H9 (cell line): ENCODE measurements around the gene CDH26. TPM values are rescaled to one million over a fixed set of nuclear protein-coding genes. Genes with fewer than 3 reads are reported as not detected.

ENCODE experiments used
- DNase-seq: peaks from one replicate; pipeline ENCODE4 v3.0.0-alpha.2; 2017
- H2AFZ ChIP-seq: one replicate; pipeline ENCODE4 v1.6.1; 2013; ENCODE audit warnings: mild to moderate bottlenecking, low read length, control low read depth, moderate library complexity
- H2AK5ac ChIP-seq: 2 replicates; pipeline ENCODE4 v1.6.1; 2013; ENCODE audit warnings: low read length, control low read depth, mixed read lengths; ENCODE audit not compliant: insufficient read length
- H2BK120ac ChIP-seq: one replicate; pipeline ENCODE4 v1.6.1; 2013; ENCODE audit warnings: low read depth, mild to moderate bottlenecking, low read length, control low read depth, inconsistent platforms; ENCODE audit not compliant: poor library complexity, severe bottlenecking
- H2BK12ac ChIP-seq: 2 replicates; pipeline ENCODE4 v1.6.1; 2013; ENCODE audit warnings: low read length, control low read depth, mixed read lengths, low read depth; ENCODE audit not compliant: insufficient read length
- H2BK15ac ChIP-seq: 2 replicates; pipeline ENCODE4 v1.6.1; 2013; ENCODE audit warnings: low read depth, low read length, control low read depth
- H2BK20ac ChIP-seq: one replicate; pipeline ENCODE4 v1.6.1; 2013; ENCODE audit warnings: low read depth, mild to moderate bottlenecking, low read length, control low read depth, inconsistent platforms; ENCODE audit not compliant: poor library complexity, severe bottlenecking
- H2BK5ac ChIP-seq: 2 replicates; pipeline ENCODE4 v1.6.1; 2013; ENCODE audit warnings: low read length, control low read depth, mixed read lengths; ENCODE audit not compliant: insufficient read length
- H3K14ac ChIP-seq: 2 replicates; pipeline ENCODE4 v1.6.1; 2013; ENCODE audit warnings: low read length, control low read depth; ENCODE audit not compliant: insufficient read depth
- H3K18ac ChIP-seq: 2 replicates; pipeline ENCODE4 v1.6.1; 2013; ENCODE audit warnings: low read depth, mild to moderate bottlenecking, mixed read lengths, low read length, control low read depth; ENCODE audit not compliant: insufficient read length
- H3K23ac ChIP-seq: 2 replicates; pipeline ENCODE4 v1.6.1; 2013; ENCODE audit warnings: low read length, control low read depth, mixed read lengths, low read depth; ENCODE audit not compliant: insufficient read length
- H3K23me2 ChIP-seq: 2 replicates; pipeline ENCODE4 v1.6.1; 2013; ENCODE audit warnings: low read depth, mild to moderate bottlenecking, mixed read lengths, low read length, control low read depth; ENCODE audit not compliant: insufficient read length, poor library complexity, severe bottlenecking
- H3K27ac ChIP-seq: 2 replicates; pipeline ENCODE4 v1.5.1; 2013; ENCODE audit warnings: low read length, control low read depth, mixed read lengths, low read depth; ENCODE audit not compliant: insufficient read length
- H3K27me3 ChIP-seq: 2 replicates; pipeline ENCODE4 v1.6.1; 2013; ENCODE audit warnings: low read length, control low read depth, inconsistent platforms; ENCODE audit not compliant: insufficient read depth
- H3K4ac ChIP-seq: 2 replicates; pipeline ENCODE4 v1.6.1; 2013; ENCODE audit warnings: low read depth, mild to moderate bottlenecking, control low read depth, inconsistent platforms, low read length, moderate library complexity
- H3K4me1 ChIP-seq: 2 replicates; pipeline ENCODE4 v1.6.1; 2013; ENCODE audit warnings: low read length, control low read depth, inconsistent platforms; ENCODE audit not compliant: insufficient read depth
- H3K4me2 ChIP-seq: 2 replicates; pipeline ENCODE4 v1.6.1; 2013; ENCODE audit warnings: low read length, control low read depth, mixed read lengths; ENCODE audit not compliant: insufficient read length, insufficient read depth
- H3K56ac ChIP-seq: 2 replicates; pipeline ENCODE4 v1.6.1; 2013; ENCODE audit warnings: low read depth, mild to moderate bottlenecking, mixed read lengths, low read length, control low read depth; ENCODE audit not compliant: insufficient read length
- H3K79me1 ChIP-seq: 2 replicates; pipeline ENCODE4 v1.6.1; 2013; ENCODE audit warnings: low read depth, mild to moderate bottlenecking, moderate library complexity, low read length, control low read depth, inconsistent platforms; ENCODE audit not compliant: insufficient read depth, poor library complexity, severe bottlenecking
- H3K79me2 ChIP-seq: 2 replicates; pipeline ENCODE4 v1.6.1; 2013; ENCODE audit warnings: low read length, control low read depth, inconsistent platforms; ENCODE audit not compliant: insufficient read depth
- H3K9ac ChIP-seq: 2 replicates; pipeline ENCODE4 v1.6.1; 2013; ENCODE audit warnings: low read length, control low read depth, mixed read lengths; ENCODE audit not compliant: insufficient read length; ENCODE audit errors: extremely low read depth
- H3K9me3 ChIP-seq: one replicate; pipeline ENCODE4 v1.6.1; 2013; ENCODE audit warnings: low read depth, low read length, inconsistent platforms; ENCODE audit not compliant: control insufficient read depth
- H3T11ph ChIP-seq: one replicate; pipeline ENCODE4 v1.6.1; 2013; ENCODE audit warnings: mild to moderate bottlenecking, low read length, control low read depth, inconsistent platforms
- H4K20me1 ChIP-seq: one replicate; pipeline ENCODE4 v1.6.1; 2013; ENCODE audit not compliant: control insufficient read depth, insufficient read length, insufficient read depth
- H4K5ac ChIP-seq: 2 replicates; pipeline ENCODE4 v1.6.1; 2013; ENCODE audit warnings: low read depth, mild to moderate bottlenecking, mixed read lengths, low read length, control low read depth; ENCODE audit not compliant: insufficient read length
- H4K8ac ChIP-seq: replicated peaks from 2 replicates; pipeline ENCODE4 v1.6.1; 2013; ENCODE audit warnings: low read length, control low read depth, mixed read lengths, low read depth; ENCODE audit not compliant: insufficient read length
- H4K91ac ChIP-seq: 2 replicates; pipeline ENCODE4 v1.6.1; 2013; ENCODE audit warnings: low read depth, mild to moderate bottlenecking, moderate library complexity, mixed read lengths, low read length, control low read depth; ENCODE audit not compliant: insufficient read length
- H3K27ac Mint-ChIP-seq, 3 experiments: 2 replicates in 2 of 3; 3 replicates in 1 of 3; pipeline ENCODE4 v1.8.0; 2020 to 2021; ENCODE audit warnings: mixed read lengths in 3 of 3, mild to moderate bottlenecking in 1 of 3, moderate library complexity in 1 of 3
- H3K27me3 Mint-ChIP-seq: 2 replicates; pipeline ENCODE4 v1.8.0; 2021; ENCODE audit warnings: low read depth, mild to moderate bottlenecking, moderate library complexity, mixed read lengths
- H3K36me3 Mint-ChIP-seq, 3 experiments: 2 replicates in 2 of 3; 3 replicates in 1 of 3; pipeline ENCODE4 v1.8.0; 2020 to 2021; ENCODE audit warnings: low read depth in 3 of 3, mixed read lengths in 3 of 3; ENCODE audit not compliant: insufficient read depth in 1 of 3
- H3K4me1 Mint-ChIP-seq, 2 experiments: 2 replicates each; pipeline ENCODE4 v1.8.0; 2020; ENCODE audit warnings: mixed read lengths in 2 of 2
- H3K4me3 Mint-ChIP-seq, 2 experiments: 2 replicates in 1 of 2; 3 replicates in 1 of 2; pipeline ENCODE4 v1.8.0; 2020 to 2021; ENCODE audit warnings: mild to moderate bottlenecking in 2 of 2, mixed read lengths in 2 of 2, moderate library complexity in 1 of 2
- H3K9me3 Mint-ChIP-seq, 2 experiments: 2 replicates in 1 of 2; 3 replicates in 1 of 2; pipeline ENCODE4 v1.8.0; 2020; ENCODE audit warnings: mild to moderate bottlenecking in 2 of 2, mixed read lengths in 2 of 2, moderate library complexity in 1 of 2
- CTCF ChIP-seq: fragments of 200-600 bp; sonication (generic); conservative IDR thresholded peaks from 3 replicates; pipeline ENCODE4 v1.8.0; 2021; ENCODE audit warnings: antibody characterized with exemption, mild to moderate bottlenecking
- WGBS: extraction: QIAGEN DNeasy Blood & Tissue Kit; methylation state at CpG from one replicate; pipeline ENCODE4 v1.1.7; 2013; ENCODE audit warnings: missing lambda C conversion rate, low lambda C conversion rate, mixed read lengths; ENCODE audit not compliant: insufficient read length; ENCODE audit errors: extremely low coverage; 5-methylcytosine and 5-hydroxymethylcytosine counted together
- total RNA-seq: library from RNA; stranded (reverse); gene quantifications from 2 replicates; pipeline ENCODE4 v1.2.1, GENCODE V29; 2021

Gene CDH26
- total RNA-seq, 1 experiment from 2014 or later, result 0.79 TPM

GRCh38 chr20:59996108-59996507 is 37.9 kb downstream of the CDH26 start:
- no peaks in the 10 kb centered on the region for H4K20me1 ChIP-seq
- H2BK5ac ChIP-seq, result no peak overlapping the region
- no peaks in the 10 kb centered on the region for H3K4me1 ChIP-seq
- no peak overlapping the region for H3K4me3 Mint-ChIP-seq
- no peak overlapping the region for H2BK120ac ChIP-seq
- H3K79me1 ChIP-seq, result no peaks in the 10 kb centered on the region
- H3K9me3 ChIP-seq, result no peaks in the 10 kb centered on the region
- no peak overlapping the region for H2BK15ac ChIP-seq
- H3K36me3 Mint-ChIP-seq, result no peaks in the 10 kb centered on the region
- no peak overlapping the region for H3K23ac ChIP-seq
- H3K27ac ChIP-seq, result no peak overlapping the region
- no peak overlapping the region for H3K27ac Mint-ChIP-seq
- no peak overlapping the region for H3T11ph ChIP-seq
- H3K4me1 Mint-ChIP-seq, result peaks cover 34 to 36% of the 10 kb centered on the region in 2 experiments
- H3K14ac ChIP-seq, result no peak overlapping the region
- H3K27me3 ChIP-seq, result no peaks in the 10 kb centered on the region
- H3K9me3 Mint-ChIP-seq, result peaks cover 0 to 2% of the 10 kb centered on the region in 2 experiments; a peak in 1 of 5 replicates
- H3K18ac ChIP-seq, result no peak overlapping the region
- no peak overlapping the region for H3K9ac ChIP-seq
- no peak overlapping the region for H4K8ac ChIP-seq
- H3K79me2 ChIP-seq, result no peaks in the 10 kb centered on the region
- no peak for DNase-seq
- H3K4me2 ChIP-seq, result no peak overlapping the region
- no peak overlapping the region for H3K56ac ChIP-seq
- TF ChIP-seq CTCF, result no peak
- no peak overlapping the region for H2BK20ac ChIP-seq
- WGBS, result no CpG with 5 or more reads among the region's 1 CpG
- no peak overlapping the region for H4K5ac ChIP-seq
- peaks cover 4% of the 10 kb centered on the region for H3K27me3 Mint-ChIP-seq
- H4K91ac ChIP-seq, result no peak overlapping the region
- peaks cover 8% of the 10 kb centered on the region for H3K23me2 ChIP-seq
- H2AK5ac ChIP-seq, result no peak overlapping the region
- H2BK12ac ChIP-seq, result no peak overlapping the region
- H2AFZ ChIP-seq, result no peak overlapping the region
- H3K4ac ChIP-seq, result no peak overlapping the region
